NCI-H2171 (cell line): Measurements from ENCODE around the gene SIT1.
A peak's percentile ranks its signal among the peaks of the same experiment; 100 is the strongest.

ENCODE experiments used
- DNase-seq: peaks from one replicate; lab custom pipeline; 2025; lab: John Stamatoyannopoulos, UW

SIT1 gene

DNA sequence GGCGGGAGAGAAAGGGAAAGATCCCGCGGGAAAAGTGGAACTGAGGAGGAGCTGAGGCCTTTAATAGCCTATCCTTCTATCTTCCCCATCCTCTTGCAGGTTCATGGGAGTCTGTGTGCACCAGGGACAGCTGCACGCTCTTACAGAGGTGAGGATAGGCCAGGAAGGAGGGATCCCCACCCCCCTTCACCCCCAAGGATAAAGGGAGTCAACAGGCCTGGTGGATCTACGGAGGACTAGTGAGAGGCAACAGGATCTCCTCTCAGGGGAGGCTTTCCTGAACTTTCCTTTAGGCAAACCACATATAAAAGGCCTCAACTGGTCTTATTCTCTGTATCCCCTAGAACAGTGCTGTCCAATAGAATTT is 44.6 kb downstream of the SIT1 start:
- no peak for DNase-seq

DNA sequence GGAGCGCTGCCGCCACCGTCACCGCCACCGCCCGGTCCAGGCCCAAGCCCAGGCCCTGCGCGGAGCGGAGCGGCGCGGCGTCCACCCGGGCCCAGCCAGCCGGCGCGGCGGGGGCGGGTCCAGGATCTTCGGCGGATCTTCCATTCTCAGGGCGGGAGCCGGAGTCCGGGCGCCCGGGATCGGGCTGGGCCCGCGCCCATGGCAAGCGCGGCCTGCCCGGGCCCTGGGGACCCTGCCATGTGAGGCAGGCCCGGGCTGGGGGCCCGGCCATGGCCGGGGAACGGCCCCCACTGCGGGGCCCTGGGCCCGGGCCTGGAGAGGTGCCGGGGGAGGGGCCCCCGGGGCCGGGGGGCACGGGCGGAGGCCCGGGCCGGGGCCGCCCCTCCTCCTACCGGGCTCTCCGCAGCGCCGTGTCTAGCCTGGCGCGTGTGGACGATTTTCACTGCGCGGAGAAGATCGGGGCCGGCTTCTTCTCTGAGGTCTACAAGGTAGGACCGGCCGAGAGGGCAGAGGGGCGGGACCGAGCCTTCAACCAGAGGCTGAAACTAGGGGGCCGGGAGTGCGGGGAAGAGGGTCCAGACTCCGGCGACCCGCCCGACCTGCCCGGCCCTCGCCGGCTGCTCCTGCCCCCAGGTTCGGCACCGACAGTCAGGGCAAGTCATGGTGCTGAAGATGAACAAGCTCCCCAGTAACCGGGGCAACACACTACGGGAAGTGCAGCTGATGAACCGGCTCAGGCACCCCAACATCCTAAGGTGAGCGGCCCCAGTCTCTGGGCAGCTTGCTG is 45.2 kb downstream of the SIT1 start:
- DNase-seq: no peak

DNA sequence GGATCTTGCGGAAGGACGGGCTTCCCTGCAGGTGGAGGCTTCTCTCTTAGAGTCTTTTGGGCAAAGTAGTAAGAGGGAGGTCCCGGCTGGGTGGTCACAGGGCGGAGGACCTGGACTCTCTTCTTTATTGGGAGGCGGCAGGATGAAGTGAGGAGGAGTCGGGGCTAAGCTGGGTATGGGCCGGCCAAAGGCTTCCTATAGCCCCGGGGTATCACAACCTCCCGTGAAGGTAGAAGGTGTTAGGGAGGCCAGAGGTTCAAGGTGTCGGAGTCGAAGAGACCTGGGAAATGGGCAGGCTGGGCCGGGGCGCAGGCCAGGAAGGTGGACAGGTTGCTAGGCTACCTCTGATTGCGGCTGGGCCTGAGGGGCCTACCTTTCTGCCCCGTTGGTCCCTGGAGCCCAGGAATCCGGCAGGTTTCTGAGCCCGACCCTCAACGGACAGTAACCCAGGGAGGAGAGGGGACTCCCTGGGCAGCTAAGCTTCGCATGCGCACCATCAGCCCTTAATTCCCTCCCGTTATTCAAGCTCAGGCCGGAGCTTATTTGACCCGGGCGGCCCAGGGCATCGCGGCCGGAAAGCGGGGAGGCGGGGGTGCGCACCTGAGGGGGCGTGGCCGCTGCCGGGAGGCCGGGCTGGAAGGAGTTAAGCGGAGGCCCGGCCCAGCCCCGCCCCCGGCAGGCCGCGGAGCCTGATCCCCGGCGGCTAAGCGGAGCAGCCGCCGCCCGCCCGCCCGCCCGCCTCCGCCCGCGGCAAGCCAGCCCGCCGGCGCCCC is 46.0 kb downstream of the SIT1 start, which contains the start of gene TESK1:
TSS of gene TESK1 (plus strand) at position 685 of the 773 bp plus-strand sequence. CDS start 358 bp downstream, outside the sequence.
- DNase-seq: peak; percentile 50

DNA sequence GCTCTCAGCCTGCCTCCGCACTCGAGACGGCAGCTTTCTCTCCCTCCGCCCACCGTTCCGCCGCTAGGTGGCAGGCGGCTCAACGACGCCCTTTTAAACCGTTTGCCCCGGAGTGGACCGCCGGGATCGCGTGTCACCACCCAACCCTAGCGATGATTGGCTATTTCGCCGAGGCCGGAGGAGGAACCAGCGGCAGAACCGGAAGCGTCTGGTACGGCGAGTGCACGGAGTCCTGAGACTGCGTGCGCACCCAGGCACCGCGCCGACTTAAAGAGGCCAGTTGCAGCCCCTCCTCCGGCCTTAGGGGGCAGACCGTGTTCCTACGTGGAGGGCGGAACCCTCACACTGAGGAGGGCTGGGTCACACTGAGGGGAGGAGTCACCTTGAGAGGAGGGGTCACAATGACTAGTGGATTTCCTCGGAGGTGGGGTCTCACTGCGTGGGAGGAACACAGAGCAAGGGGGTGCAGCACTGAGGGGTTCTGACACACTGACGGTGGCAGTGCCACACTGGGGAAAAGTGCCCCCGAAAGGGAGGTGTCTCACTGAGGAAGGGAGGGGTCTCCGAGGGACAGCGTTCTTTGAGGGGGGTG is 46.6 kb downstream of the SIT1 start:
- peak; percentile 94 for DNase-seq

DNA sequence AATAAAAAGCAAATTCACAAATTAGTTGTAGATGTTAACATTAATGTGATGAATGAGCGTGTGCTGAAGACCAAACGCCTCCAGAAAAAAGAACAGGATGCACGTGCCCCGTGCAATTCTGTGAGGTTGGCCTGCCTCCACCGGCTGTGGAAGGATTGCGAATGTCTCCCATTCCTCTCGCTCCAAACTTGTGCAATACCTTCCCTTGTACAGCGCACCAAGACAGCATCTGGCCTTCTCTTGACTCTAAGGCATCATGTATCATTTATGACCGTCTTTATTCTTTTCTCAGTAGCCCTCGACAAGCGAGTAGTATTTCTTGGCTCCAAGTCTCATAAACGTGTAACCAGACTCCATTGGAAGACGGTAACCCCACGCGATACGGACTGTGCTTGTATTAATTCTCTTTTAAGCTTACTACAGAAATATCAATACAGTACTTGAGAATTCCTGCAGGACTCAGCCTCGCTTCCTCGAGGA is 47.2 kb downstream of the SIT1 start:
- no peak for DNase-seq

DNA sequence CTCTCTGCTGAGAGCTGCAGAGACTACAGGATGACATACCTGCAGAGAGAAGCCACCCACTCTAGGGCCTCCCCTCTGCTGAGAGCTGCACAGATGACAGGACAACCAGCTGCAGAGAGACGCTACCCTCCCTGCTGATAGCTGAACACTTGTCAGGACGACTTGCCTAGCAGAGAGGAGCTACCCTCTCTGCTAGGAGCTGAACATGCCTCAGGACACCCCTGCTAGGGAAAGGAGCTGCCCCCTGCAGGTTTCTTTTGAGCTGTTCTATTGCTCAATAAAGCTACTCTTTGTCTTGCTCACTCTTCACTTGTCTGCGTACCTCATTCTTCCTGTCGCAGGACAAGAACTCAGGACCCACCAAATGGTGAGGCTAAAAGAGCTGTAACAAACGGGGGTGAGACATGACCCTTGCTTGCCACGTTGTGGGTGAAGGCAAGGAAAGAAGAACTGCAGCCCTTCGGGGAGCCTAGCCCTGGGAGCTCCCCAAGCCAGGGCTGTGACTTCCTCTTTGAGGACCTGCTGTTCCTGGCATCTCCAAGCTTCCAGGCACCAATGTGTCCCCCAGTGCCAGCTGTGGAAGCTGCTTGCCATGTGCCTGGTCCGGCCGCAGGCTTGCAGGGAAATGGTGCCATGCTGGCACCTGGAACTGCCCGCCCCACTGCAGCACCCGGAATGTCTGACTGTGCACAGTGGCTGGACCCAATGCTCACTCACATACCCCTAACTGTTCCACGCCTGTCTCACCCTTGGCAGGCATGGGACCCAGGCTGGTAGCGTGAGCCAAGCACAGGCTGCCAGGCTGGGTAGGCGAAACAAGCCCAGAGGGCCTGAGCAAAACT is 50.7 kb downstream of the SIT1 start:
- DNase-seq: no peak
